Transverse colon (tissue), 4 donors: ENCODE measurements around the gene IGSF22. TPM values are rescaled to one million over a fixed set of nuclear protein-coding genes. Genes with fewer than 3 reads are reported as not detected.
A peak's percentile ranks its signal among the peaks of the same experiment; 100 is the strongest.

Source experiments
- DNase-seq: peaks from one replicate; pipeline ENCODE4 v3.0.0-alpha.2; 2019
- H3K27ac ChIP-seq, 4 donors: fragments of 200-600 bp; sonication (generic); 2 replicates each; pipeline ENCODE4 v1.5.1; 2016 to 2018; ENCODE audit warnings: inconsistent platforms in 4 of 4
- H3K27me3 ChIP-seq: fragments of 200-600 bp; sonication (generic); 2 replicates; pipeline ENCODE4 v1.5.1; 2017; ENCODE audit warnings: inconsistent platforms
- H3K36me3 ChIP-seq, 4 donors: fragments of 200-600 bp; sonication (generic); 2 replicates each; pipeline ENCODE4 v1.5.1; 2017 to 2019; ENCODE audit warnings: inconsistent platforms in 4 of 4
- H3K4me1 ChIP-seq, 4 donors: fragments of 200-600 bp; sonication (generic); 2 replicates each; pipeline ENCODE4 v1.5.1; 2017 to 2020; ENCODE audit warnings: inconsistent platforms in 4 of 4
- H3K4me3 ChIP-seq, 4 donors: fragments of 200-600 bp; sonication (generic); 1 replicate in 1 of 4; 2 replicates in 3 of 4; pipeline versions ENCODE4 v1.5.1 to v1.6.1; 2017 to 2019; ENCODE audit warnings: inconsistent platforms in 4 of 4
- H3K9me3 ChIP-seq, 2 donors: fragments of 200-600 bp; sonication (generic); 2 replicates each; pipeline ENCODE4 v1.5.1; 2017 to 2019; ENCODE audit warnings: inconsistent platforms in 2 of 2
- CTCF ChIP-seq, 5 experiments: fragments of 200-600 bp in 3 of 5; fragments of 450-650 bp in 2 of 5; sonication (generic) in 3 of 5; IDR thresholded peaks; 1 replicate in 2 of 5; 2 replicates in 3 of 5; pipeline ENCODE4 v1.5.1; 2016 to 2017; ENCODE audit warnings: antibody characterized with exemption in 5 of 5, inconsistent platforms in 3 of 5, mild to moderate bottlenecking in 2 of 5, moderate library complexity in 1 of 5
- EP300 ChIP-seq: sonication (generic); formaldehyde crosslinking; IDR thresholded peaks from one replicate; pipeline ENCODE4 v1.6.1; 2017; ENCODE audit warnings: antibody characterized with exemption, low read depth
- POLR2A ChIP-seq: fragments of 450-650 bp; IDR thresholded peaks from one replicate; pipeline ENCODE4 v1.6.1; 2016; ENCODE audit warnings: antibody characterized with exemption, mild to moderate bottlenecking, moderate library complexity
- POLR2AphosphoS5 ChIP-seq, 3 donors: sonication (generic); formaldehyde crosslinking; IDR thresholded peaks; one replicate each; pipeline ENCODE4 v1.6.1; 2016; ENCODE audit warnings: antibody characterized with exemption in 3 of 3
- WGBS, 2 donors: methylation state at CpG; one replicate each; pipeline ENCODE4 v1.1.5; 2018; ENCODE audit warnings: low coverage in 1 of 2; 5-methylcytosine and 5-hydroxymethylcytosine counted together
- in situ Hi-C, 4 donors: fragments of 200-750 bp; cut with MboI; loops; one replicate each; pipeline versions ENCODE4 v1.15.0 to v1.15.1; 2017; ENCODE audit warnings: low sequenced_read_pairs in 3 of 4, low pct_ligation_motif_present in 1 of 4, low pct_unique_long_range_greater_than_20kb in 1 of 4
- intact Hi-C: fragments of 100-400 bp; cut with DNase I; formaldehyde crosslinking; loops from one replicate; pipeline ENCODE4 v1.15.1; 2023; ENCODE audit warnings: low total_unique reads
- total RNA-seq, 4 donors: library from RNA; depleted of rRNA; stranded (reverse); fragments of >200 nt; gene quantifications; one replicate each; pipeline ENCODE4 v1.1.0, GENCODE V29; 2016

IGSF22 gene
- total RNA-seq, 4 donors from 2014 or later, result 0.16 TPM; not detected in 3

- Histone ChIP-seq H3K27me3 (no peaks in the 10 kb centered on the region), H3K4me1 (peaks cover under 1 to 10% (median 7%) of the 10 kb centered on the region in 4 donors), H3K27ac (no peak overlapping the region), H3K36me3 (no peaks in the 10 kb centered on the region), H3K9me3 (no peaks in the 10 kb centered on the region), H3K4me3 (no peak overlapping the region)
- in situ Hi-C loops (loop anchor here in 1 of 4 donors (5.0 kb wide), 1 partner anchor 88 kb away; no protein-coding TSS in a partner anchor), intact Hi-C loops (no loop called here)
- WGBS, 2 donors, result 74 to 83% methylated on average over 1 to 5 of the region's 5 CpGs
- no peak for DNase-seq
- TF ChIP-seq POLR2A, result no peak
- no peak for TF ChIP-seq CTCF (IDR thresholded peaks at IDR 0.05)
- no peak for TF ChIP-seq EP300
- TF ChIP-seq POLR2AphosphoS5 (IDR thresholded peaks at IDR 0.05), result no peak
Measured at GRCh38 chr11:18710545-18710944, 15.4 kb downstream of the IGSF22 start.

DNA sequence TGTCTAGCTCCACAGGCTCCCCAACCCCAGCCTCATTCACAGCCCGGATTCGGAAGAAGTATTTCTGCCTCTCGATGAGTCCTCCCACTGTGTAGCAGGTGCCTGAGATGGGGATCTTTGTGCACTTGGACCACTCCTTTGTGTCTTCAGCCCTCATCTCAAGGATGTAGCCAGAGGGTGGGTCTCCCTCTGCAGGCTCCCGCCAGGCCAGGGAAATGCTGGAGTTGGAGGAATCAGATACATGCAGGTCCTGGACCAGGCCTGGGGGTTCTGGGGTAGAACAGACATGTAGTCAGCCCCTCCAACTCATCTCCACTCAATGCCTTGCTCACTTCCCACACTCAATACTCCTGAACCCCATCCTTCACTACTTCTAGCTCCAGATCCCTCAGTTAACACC lies 16.6 kb downstream of the IGSF22 start:
- no peaks in the 10 kb centered on the region for H3K36me3 ChIP-seq
- TF ChIP-seq POLR2A (no peak), EP300 (no peak), CTCF (IDR thresholded peaks at IDR 0.05) (no peak), POLR2AphosphoS5 (IDR thresholded peaks at IDR 0.05) (no peak)
- no peaks in the 10 kb centered on the region for H3K27me3 ChIP-seq
- no peak for DNase-seq
- 100% methylated on average over 4 of the region's 4 CpGs; no CpG with 5 or more reads in 1 of the 2 donors for WGBS, 2 donors
- no peaks in the 10 kb centered on the region for H3K9me3 ChIP-seq
- in situ Hi-C loops, result loop anchor here in 1 of 4 donors (10.0 kb wide), 1 partner anchor 75 kb away; the partner anchor contains the start of gene SPTY2D1
- no peak overlapping the region for H3K4me3 ChIP-seq
- no peak overlapping the region for H3K27ac ChIP-seq
- intact Hi-C loops, result no loop called here
- peaks cover 9 to 19% (median 12%) of the 10 kb centered on the region in 4 donors for H3K4me1 ChIP-seq

- H3K36me3 ChIP-seq, result no peaks in the 10 kb centered on the region
- WGBS, 2 donors, result 80 to 96% methylated on average over 2 to 12 of the region's 12 CpGs
- peaks cover 9 to 19% (median 12%) of the 10 kb centered on the region in 4 donors for H3K4me1 ChIP-seq
- in situ Hi-C loops, result loop anchor here in 1 of 4 donors (10.0 kb wide), 1 partner anchor 73 kb away; the partner anchor contains the start of gene SPTY2D1
- no peaks in the 10 kb centered on the region for H3K27me3 ChIP-seq
- no peak overlapping the region for H3K27ac ChIP-seq
- no peaks in the 10 kb centered on the region for H3K9me3 ChIP-seq
- intact Hi-C loops, result no loop called here
- no peak overlapping the region for H3K4me3 ChIP-seq
- TF ChIP-seq CTCF (IDR thresholded peaks at IDR 0.05) (no peak), POLR2AphosphoS5 (IDR thresholded peaks at IDR 0.05) (no peak), EP300 (no peak), POLR2A (no peak)
- DNase-seq, result no peak
Measured at GRCh38 chr11:18707811-18708340, 18.1 kb downstream of the IGSF22 start.

DNA sequence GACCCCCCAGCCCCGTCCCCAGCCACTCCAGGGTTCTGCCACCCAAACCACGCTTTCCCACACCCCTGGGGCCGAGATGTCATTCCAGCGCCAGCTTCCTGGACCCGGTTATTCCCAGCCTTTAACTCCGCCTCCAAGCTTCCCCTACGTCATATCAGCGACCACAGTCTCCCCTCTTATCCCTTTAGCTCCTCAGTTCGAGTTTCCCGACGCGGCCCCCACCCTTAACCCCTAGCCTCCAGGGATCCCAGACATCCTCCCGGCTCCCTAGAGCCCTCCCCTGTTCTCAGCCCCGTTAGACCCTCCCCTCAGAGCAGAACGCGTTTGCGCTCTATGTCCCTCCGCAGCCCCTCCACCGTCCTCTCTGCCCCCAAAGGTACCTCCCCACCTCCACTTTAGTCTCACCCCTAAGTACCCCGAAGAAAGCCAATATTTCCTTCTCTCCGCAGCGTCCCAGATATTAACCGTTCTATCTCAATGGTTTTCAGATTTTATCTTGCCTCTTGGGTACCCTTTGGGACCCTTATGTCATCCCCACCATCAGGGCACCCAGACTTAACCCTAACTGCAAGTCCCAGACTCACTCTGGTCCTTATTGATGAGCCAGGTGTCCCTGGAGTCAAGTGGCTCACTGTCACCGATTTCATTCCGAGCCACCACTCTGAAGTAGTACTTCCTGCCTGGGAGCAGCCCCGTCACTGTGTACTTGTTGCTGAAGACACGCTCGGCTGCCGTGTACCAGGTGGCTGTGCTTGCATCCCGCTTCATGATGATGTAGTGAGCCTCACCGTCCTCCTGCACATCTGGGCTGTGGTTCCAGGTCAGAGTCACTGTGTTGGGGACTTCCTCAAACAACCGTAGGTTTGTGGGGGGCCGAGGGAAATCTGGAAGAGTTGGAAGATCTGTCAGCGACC lies 19.4 kb downstream of the IGSF22 start:
- no peaks in the 10 kb centered on the region for H3K36me3 ChIP-seq
- DNase-seq, result peak; percentile 71
- no peaks in the 10 kb centered on the region for H3K9me3 ChIP-seq
- TF ChIP-seq POLR2AphosphoS5 (IDR thresholded peaks at IDR 0.05) (peak in 1 of 3 donors; percentile 50), EP300 (no peak), CTCF (IDR thresholded peaks at IDR 0.05) (no peak), POLR2A (peak; percentile 35)
- no peaks in the 10 kb centered on the region for H3K27me3 ChIP-seq
- in situ Hi-C loops (loop anchor here in 1 of 4 donors (10.0 kb wide), 1 partner anchor 72 kb away; the partner anchor contains the start of gene SPTY2D1), intact Hi-C loops (no loop called here)
- peaks cover 9 to 19% (median 12%) of the 10 kb centered on the region in 4 donors for H3K4me1 ChIP-seq
- H3K27ac ChIP-seq, result peak overlapping the region; percentile 59 to 78 (median 70)
- H3K4me3 ChIP-seq, result peak overlapping the region; percentile 36 to 59 (median 46)
- 6 to 17% methylated on average over 24 to 34 of the region's 34 CpGs for WGBS, 2 donors
